Measurements from ENCODE around the gene HOXB3.

HOXB3 gene

DNA sequence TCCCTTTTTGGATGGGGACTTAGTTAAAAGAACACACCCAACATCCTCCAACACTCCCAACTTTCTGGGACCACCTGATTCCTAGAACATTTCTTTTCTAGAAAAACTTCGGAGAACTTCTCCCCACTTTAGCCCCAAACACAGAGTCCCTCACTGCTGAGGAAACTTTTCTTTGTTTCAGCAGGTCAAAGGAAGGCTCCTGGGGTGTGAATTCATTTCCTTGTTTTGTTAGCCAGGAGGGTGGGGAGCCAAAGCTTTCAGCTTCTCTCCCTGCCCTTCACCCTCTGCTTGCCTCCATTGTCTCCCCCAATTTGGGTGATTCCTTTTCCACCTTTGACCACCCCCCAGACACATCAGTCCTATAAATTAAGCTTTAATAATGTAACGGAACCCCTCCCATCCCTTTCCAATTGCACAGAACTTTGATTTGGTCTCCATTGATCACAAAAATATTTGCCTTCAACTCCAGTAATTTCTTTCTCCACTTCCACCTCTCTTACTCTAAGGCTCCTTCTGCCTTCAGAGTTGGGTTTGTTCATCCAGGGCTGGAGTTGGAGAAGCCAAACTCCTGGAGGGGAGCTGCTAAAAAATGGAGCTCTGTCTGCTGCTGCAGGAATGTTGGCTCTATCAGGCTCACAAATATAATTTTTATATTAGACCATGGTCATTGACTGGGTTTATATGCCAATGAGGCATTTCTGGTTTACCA lies 22.2 kb downstream of the HOXB3 start:
- DNase-seq = no peak

DNA sequence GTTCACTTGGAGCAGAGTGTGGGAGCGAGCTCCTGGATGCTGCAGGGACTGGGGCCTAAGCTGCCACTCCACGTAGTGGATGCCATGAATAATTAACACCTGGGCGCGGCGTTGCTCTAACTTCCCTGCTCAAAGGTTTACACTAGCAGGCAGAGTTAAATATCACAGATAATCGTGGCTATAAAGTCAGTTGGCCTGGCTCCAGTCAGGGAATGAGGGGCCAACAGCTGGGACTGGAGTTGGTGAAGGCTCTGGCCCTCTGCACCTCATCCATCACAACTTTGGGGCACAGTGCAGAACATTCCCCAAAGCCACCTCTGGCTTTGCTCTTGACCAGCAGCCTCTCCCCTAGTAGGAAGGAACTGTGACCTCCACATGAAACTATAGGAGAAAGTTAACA lies 22.8 kb downstream of the HOXB3 start:
- no peak for DNase-seq

GRCh38 chr17:48566717-48567116 lies 23.3 kb downstream of the HOXB3 start:
- DNase-seq = no peak

GRCh38 chr17:48565925-48566710 lies 23.9 kb downstream of the HOXB3 start:
- no peak for DNase-seq

DNA sequence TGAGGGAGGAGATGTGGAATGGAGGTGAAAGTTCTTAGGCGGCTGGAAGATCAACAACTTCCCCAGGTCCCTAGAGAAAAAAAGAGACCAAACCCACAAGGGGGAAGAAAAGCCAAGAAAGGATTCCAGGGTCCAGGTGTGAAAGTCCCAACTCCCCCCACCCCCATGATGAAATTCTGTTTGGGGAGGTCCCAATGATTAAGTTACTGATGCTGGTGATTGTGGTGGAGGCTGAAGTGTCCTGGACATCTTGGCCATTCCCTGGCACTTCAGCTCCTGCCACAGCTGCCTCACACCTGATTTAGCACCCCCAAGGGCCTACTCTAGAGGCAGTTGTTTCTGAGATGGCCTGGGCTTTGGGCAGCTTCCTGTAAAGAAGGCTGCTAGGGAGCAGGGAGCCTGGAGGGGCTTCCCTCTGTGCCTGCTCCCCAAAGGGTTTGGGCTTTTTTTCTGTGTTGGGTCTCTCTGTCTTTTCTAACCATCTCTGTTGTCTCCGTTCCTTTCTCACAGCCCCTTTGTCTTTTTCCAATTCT lies 25.0 kb downstream of the HOXB3 start:
- no peak for DNase-seq

GRCh38 chr17:48564188-48565021 lies 25.6 kb downstream of the HOXB3 start:
- no peak for DNase-seq

- no peak for DNase-seq
These were observed 26.2 kb downstream of the HOXB3 start for GRCh38 chr17:48563867-48564187.

DNA sequence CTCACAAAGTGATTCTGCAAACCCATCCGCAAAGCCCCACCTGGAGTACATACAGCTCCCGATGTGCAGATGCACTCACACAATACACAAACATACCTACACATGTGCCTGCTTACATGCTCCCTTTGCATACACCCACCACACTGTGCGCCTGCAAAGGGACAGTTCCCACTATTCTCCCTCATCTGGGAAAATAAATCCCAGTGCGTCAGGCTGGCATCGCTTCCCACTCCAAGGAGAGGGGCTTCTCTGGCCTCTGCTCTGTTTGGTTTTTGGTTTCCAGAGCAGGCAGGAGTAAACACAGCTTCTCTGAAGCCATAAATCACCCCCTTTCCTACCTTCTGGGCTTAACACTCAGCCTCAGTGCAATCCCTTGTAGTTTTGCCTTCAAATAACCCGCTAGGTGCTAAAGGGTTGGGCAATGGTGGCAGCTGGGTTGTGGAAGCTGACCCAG lies 26.6 kb downstream of the HOXB3 start:
- no peak for DNase-seq

GRCh38 chr17:48562934-48563333 lies 27.1 kb downstream of the HOXB3 start:
- DNase-seq = no peak

DNA sequence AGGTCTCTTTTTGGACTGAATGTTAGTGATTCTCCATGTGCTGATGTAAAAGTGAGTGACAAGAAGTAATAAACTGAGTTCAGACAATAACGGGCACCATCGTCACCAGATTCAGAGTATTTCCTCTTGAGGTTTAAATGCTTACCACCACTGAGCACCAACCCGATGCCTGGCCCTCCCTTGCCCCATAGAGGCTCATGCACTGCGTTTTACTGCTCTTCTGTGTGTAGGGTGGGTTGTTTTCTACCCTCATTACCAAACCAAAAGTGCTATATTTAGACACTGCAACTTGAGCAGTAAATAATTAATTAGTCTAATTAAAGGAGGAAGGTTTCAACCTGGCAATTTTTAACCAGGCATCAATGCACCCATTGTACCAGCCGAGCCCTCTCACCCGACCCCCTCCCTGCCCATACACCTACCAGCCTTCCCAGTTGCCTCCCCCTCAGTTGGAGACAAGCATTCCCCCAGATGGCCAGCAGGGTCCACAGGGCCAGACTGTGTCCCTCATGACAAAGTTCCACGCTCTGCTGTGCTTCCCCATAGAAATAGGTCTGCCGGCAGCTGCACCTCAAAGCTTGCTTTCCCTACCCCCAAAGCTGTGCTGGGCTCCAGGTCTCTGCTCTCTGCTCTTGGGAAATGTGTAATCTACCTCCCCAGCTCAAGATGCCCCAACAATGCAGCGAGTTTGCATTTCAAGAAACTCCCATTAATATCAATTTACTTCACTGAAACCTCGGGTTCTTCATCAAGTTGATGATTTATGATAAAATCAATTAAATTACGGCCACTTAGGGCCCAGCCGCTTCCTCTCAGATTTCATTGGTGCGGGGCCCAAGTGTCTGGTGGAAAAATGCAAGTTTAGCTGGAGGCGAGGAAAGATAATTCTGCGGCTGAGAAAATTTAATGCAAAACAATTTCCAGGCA lies 27.9 kb downstream of the HOXB3 start:
- DNase-seq = no peak

DNA sequence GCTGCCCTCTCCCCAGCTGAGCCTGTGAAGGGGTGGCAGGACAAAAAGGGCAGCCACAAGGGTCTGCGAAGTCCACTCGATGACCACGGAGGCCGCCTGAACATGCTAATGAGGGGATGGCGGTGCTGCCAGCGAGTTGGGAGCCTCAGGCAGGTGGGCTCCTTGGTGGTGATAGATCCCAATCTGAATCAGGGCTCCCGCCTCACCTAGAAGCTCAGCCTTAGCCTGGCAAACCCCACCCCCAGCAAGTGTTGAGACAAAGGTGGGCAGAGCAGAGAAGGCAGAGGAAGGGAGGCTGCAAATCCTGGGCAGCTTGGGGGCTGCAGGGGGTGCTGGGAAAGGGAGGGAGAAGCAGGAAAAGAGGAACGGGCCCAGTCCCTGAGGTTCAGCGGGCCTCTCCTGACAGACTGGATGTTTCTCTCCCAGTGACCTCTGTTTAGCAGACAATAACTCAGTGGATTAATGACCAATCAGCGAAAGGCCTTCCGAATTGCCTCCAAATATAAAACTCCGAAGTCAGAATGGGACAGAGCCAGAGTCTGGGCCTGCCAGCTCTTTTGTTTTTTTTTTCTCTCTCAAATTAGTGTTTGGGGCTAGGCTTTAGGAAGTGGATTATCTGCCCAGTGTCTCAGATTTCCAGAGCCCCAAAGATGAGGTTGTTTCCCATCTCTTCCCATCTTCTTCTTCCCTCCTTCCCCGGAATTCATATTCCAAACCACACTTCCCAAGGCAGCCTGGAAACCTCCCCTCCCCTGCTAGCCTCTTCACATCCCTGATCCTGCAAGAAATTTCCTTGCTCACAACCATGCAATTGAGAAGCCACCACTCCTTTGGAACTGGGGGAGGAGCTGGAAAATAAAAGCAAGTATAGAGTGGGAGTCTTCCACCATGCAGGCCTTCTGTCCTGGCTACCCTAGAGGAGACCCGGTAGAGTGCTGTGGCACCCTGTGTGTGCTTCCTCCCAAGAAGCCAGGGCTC lies 29.9 kb downstream of the HOXB3 start:
- no peak for DNase-seq

DNA sequence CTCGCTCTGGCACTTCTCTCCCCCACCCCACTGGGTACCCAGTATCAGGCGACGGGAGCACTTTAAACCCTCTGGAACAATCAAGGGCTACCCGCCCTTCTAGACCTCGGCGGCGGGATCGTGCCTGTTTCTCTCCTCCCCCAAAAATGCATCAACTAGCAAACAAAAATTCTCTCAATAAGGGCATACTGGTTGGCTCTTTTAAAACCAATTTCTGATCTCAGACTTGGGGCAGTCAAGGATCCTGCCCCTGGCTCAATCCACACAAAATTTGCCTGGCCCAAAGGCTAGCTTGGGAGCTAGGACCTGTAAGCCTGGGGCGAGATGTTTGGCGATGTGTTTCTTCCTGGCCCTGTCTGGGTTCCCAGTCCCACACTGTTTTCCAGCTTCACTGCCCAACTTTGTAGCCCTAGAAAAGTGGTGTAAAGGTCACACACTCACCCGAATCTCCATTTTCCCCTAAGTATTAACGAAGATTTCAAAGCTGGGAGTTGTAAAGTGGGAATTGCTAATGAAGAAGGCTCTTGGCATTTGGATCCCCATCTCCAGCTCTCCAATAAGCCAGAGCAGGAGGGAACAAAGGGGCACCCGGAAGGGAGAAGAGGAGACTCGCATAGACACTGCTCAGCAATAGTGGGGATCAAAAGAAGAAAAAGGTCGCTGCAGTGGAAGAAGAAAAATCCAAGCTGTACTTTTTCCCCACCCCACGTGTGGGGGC lies 30.8 kb downstream of the HOXB3 start:
- DNase-seq = no peak

DNA sequence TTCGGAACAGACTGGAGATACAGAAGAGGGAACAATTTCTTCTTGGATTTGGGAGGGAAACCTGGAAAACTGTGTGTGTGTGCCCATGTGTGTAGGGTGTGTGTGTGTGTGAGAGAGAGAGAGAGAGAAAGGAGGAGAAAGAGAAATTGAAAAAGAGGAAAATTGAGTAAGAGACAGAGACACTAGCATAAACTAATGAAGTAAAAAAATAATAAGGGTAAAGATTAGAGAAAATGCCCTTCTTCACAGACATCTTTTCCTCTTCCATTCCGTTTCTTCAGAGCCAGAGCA lies 31.3 kb downstream of the HOXB3 start:
- DNase-seq = no peak

GRCh38 chr17:48558057-48558830 lies 31.8 kb downstream of the HOXB3 start:
- DNase-seq = no peak

DNA sequence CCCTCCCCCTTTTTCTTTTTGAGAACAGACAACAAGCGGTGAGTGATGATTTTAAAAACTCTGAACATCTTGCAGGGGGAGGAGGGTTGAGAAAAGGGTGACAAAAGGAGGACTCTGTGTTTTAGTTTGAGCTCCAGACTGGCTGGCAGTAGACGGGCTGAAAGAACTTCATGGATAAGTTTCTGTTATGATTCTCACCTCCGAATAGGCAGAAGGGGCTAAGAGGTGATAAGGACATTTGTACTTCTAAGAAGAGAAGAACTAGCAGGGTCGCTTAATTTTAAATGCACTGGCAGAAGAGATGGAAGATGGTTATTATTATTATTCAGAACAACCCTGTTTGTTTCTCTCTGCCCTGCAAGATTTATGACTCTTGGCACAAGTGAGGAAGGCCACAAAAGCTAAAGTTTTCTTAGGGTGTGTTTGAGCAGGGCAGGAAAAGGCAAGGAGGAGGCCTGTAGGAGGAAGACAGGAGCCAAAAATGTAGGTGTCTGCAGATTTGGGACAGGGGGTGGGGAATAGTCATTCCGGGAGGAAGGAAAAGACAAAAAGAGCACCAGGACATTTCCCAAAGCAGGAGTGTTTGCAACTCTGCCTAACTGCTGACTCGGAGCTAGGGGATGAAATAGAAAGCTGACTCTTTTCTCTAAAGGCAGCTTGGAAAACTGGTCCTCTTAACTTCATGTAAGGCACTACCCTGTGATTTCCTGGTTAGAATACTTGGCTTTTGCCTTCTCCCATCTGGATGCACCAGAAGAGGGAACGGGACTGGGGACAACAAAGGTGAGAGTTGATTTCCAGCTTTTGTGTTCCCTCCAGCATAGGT lies 33.3 kb downstream of the HOXB3 start:
- no peak for DNase-seq

- no peak for DNase-seq
These were observed 33.8 kb downstream of the HOXB3 start for GRCh38 chr17:48556229-48556575.

GRCh38 chr17:48555258-48556228 lies 34.5 kb downstream of the HOXB3 start:
- no peak for DNase-seq
